Thoracic aorta (tissue), 2 donors: ENCODE data around the gene SLCO2B1. TPM values are rescaled to one million over a fixed set of nuclear protein-coding genes. Genes with fewer than 3 reads are reported as not detected.

ENCODE experiments used
- ATAC-seq: fragments of 150-250 bp; one replicate; pipeline ENCODE4 v1.8.0; 2017; ENCODE audit warnings: low read depth; ENCODE audit not compliant: insufficient number of reproducible peaks, low FRiP score
- DNase-seq: peaks from one replicate; pipeline ENCODE4 v3.0.0-alpha.2; 2020; ENCODE audit warnings: low spot score
- H3K27ac ChIP-seq, 2 donors: fragments of 200-600 bp; sonication (generic); 1 replicate in 1 of 2; 2 replicates in 1 of 2; pipeline ENCODE4 v1.5.1; 2016; ENCODE audit warnings: mild to moderate bottlenecking in 2 of 2, moderate library complexity in 2 of 2
- H3K27me3 ChIP-seq: fragments of 200-600 bp; sonication (generic); replicated peaks from 2 replicates; pipeline ENCODE4 v1.6.0; 2016; ENCODE audit warnings: mild to moderate bottlenecking; ENCODE audit not compliant: insufficient read depth
- H3K36me3 ChIP-seq: fragments of 200-600 bp; sonication (generic); one replicate; pipeline ENCODE4 v1.5.1; 2016
- H3K4me1 ChIP-seq, 2 donors: fragments of 200-600 bp; sonication (generic); 1 replicate in 1 of 2; 2 replicates in 1 of 2; pipeline versions ENCODE4 v1.5.1 to v1.6.0; 2016; ENCODE audit warnings: low read depth in 2 of 2, mild to moderate bottlenecking in 1 of 2; ENCODE audit not compliant: control insufficient read depth in 1 of 2
- H3K4me3 ChIP-seq: fragments of 200-600 bp; sonication (generic); 2 replicates; pipeline ENCODE4 v1.5.1; 2016; ENCODE audit warnings: mild to moderate bottlenecking
- H3K9me3 ChIP-seq: fragments of 200-600 bp; sonication (generic); 2 replicates; pipeline ENCODE4 v1.5.1; 2016
- total RNA-seq, 2 donors: library from RNA; depleted of rRNA; stranded (reverse); fragments of >200 nt; gene quantifications; one replicate each; pipeline versions ENCODE4 v1.1.0 to v1.2.3, GENCODE V29; 2016
- TF ChIP-seq, protein P1 (sequence below): fragments of 200-600 bp; sonication (generic); IDR thresholded peaks from one replicate; pipeline ENCODE4 v1.5.1; 2019; ENCODE audit warnings: antibody characterized with exemption

Gene SLCO2B1
- total RNA-seq, 2 donors from 2014 or later, result 107 to 692 TPM

DNA sequence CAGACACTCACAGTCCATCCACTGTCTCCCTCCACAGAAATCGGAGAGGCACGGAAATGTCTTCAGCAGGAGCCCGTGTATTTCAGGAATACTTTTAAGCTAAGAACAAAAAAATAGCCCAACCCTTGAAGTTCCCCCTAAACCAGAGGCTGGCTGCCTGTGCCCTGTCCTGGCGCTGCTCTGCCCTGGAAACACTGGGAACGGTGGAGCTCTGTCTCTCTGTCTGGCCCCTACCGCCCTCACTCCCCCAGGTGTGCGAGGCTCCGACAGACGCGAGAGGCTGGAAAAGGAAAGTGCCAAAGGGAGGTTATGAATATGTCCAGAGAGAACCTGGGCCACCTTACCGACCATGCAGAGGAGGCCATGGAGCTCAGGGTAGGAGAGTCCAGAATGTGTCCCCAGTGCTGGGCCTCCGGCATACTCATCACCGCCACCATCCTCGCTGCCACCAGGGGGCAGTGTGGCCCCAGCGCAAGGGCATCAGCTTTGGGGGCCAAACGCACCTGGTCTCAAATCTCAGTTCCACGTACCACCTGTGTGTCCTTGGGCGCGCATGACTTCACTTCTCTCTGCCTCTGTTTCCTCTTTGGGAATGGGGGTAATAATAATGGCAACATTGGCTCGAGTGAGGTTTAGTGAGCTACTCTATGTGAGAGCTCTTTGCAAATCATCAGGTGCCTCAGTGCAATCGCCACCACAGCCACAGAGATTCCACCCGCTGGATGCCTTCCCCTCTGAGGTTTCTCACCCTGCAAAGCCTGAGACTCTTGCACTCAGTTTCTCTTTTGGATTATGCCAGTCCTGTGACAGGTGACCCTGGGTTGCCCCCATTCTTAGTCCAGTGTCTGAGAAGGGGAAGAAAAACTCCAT lies 10.4 kb upstream of the SLCO2B1 start:
- Histone ChIP-seq H3K4me3 (no peak overlapping the region), H3K27ac (no peak overlapping the region), H3K36me3 (no peaks in the 10 kb centered on the region), H3K9me3 (no peaks in the 10 kb centered on the region), H3K4me1 (no peaks in the 10 kb centered on the region), H3K27me3 (no peaks in the 10 kb centered on the region)
- TF ChIP-seq, protein P1, sequence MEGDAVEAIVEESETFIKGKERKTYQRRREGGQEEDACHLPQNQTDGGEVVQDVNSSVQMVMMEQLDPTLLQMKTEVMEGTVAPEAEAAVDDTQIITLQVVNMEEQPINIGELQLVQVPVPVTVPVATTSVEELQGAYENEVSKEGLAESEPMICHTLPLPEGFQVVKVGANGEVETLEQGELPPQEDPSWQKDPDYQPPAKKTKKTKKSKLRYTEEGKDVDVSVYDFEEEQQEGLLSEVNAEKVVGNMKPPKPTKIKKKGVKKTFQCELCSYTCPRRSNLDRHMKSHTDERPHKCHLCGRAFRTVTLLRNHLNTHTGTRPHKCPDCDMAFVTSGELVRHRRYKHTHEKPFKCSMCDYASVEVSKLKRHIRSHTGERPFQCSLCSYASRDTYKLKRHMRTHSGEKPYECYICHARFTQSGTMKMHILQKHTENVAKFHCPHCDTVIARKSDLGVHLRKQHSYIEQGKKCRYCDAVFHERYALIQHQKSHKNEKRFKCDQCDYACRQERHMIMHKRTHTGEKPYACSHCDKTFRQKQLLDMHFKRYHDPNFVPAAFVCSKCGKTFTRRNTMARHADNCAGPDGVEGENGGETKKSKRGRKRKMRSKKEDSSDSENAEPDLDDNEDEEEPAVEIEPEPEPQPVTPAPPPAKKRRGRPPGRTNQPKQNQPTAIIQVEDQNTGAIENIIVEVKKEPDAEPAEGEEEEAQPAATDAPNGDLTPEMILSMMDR, result peak; percentile 77
- ATAC-seq, result no peak
- DNase-seq, result no peak

DNA sequence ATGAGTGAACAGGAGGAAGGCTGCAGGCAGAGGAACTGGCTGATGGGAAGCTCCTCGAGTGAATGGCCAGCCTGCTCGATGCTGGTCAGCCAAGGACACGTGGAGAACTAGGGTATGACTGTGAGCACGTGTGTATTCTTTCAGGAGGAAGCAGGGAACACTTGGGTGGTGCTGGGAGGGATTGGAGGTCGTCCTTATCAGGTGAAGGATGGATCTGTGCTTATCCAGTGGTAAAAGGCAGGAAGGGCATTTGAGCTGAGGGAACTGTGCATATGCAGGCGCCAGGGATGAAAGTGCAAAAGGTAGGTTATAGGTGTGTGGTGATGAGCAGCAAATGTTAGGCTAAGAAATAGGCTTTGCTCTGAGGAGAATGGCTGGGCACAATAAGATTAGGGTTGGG lies 9.7 kb upstream of the SLCO2B1 start:
- Histone ChIP-seq H3K27me3 (no peaks in the 10 kb centered on the region), H3K9me3 (no peaks in the 10 kb centered on the region), H3K4me3 (no peak overlapping the region), H3K36me3 (no peaks in the 10 kb centered on the region), H3K4me1 (no peaks in the 10 kb centered on the region), H3K27ac (no peak overlapping the region)
- TF ChIP-seq, protein P1, result no peak
- ATAC-seq, result no peak
- DNase-seq, result no peak

DNA sequence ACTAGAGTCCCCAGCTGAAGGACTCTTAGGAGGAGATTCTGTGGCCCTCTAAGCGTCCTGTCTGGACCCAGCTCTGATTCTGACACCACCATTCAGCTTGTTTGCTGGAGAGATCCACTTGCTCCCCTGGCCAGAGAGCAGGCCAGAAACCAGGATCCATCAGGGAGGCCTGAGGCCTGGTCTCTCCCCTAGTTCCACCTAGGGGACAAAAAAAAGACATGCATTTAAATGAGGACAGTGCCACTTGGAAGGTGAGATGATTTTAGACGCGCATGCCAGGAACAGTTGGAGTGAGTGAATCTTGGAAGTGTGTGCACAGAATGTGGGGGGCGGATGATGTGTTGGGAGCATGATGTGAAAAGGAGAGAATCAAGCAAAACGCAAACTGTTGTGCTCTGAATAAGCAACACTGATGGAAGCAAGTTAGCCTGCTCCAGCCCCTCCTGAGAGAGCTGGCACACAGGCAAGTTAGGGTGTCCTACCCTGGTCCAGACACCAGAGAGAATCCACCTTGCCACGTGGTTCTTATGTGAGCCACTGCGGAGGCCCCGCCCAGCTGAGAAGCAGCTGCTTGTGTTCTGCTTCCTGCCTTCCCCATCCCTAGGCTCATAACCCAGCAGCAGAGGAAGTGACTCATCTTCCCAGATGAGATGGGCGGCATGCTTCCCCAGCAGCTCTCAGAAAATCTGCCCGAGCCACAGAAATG lies 8.0 kb upstream of the SLCO2B1 start:
- H3K4me3 ChIP-seq, result no peak overlapping the region
- H3K36me3 ChIP-seq, result no peaks in the 10 kb centered on the region
- TF ChIP-seq, protein P1, result no peak
- no peak overlapping the region for H3K27ac ChIP-seq
- H3K9me3 ChIP-seq, result no peaks in the 10 kb centered on the region
- ATAC-seq (no peak), DNase-seq (no peak)
- no peaks in the 10 kb centered on the region for H3K27me3 ChIP-seq
- no peaks in the 10 kb centered on the region for H3K4me1 ChIP-seq

DNA sequence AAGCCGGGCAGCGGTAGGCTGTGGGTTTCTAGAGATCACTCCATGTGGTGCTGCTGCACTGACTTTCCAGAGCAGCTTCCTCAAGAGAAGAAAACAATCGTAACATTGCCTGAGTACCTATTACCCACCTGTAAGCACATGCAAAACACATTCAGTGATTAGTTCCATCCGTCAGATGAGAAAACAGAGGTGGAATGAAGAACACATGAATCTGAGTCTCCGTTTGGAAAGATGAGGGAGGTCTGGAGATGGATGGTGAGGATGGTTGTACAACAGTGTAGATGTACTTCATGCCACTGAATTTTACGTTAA lies 7.5 kb upstream of the SLCO2B1 start:
- Histone ChIP-seq H3K4me1 (no peaks in the 10 kb centered on the region), H3K4me3 (no peak overlapping the region), H3K9me3 (no peaks in the 10 kb centered on the region), H3K27me3 (no peaks in the 10 kb centered on the region), H3K27ac (no peak overlapping the region), H3K36me3 (no peaks in the 10 kb centered on the region)
- ATAC-seq (no peak), DNase-seq (no peak)
- TF ChIP-seq, protein P1, result no peak

DNA sequence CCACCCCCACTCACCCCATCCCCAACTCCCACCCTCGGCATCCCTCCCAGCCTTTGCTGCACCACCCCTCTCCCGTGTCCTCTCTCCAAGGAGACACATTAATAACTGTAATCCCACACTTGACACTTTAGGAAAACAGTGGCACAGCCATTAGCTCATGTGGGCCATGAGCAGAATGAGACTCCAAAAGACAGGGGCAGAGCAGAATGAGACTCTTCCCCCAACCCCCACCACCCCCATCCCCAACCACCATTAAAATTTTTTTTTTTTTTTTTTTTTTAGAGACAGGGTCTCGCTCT lies 6.2 kb upstream of the SLCO2B1 start:
- Histone ChIP-seq H3K4me3 (no peak overlapping the region), H3K27ac (no peak overlapping the region), H3K4me1 (no peaks in the 10 kb centered on the region), H3K27me3 (no peaks in the 10 kb centered on the region), H3K9me3 (no peaks in the 10 kb centered on the region), H3K36me3 (no peaks in the 10 kb centered on the region)
- DNase-seq (no peak), ATAC-seq (no peak)
- TF ChIP-seq, protein P1, result no peak
